Astrocyte (in vitro differentiated cells and primary cell): Measurements from ENCODE around the gene MEGF11.

Source experiments
- EZH2 ChIP-seq: IDR thresholded peaks from 2 replicates; pipeline ENCODE4 v1.6.1; 2012; ENCODE audit warnings: mild to moderate bottlenecking, low read length, inconsistent platforms; ENCODE audit not compliant: insufficient read depth
- TF ChIP-seq, protein P1 (sequence below): IDR thresholded peaks from 2 replicates; pipeline ENCODE4 v1.5.1; 2011; ENCODE audit warnings: low read depth, mild to moderate bottlenecking, inconsistent platforms, low read length, moderate library complexity; ENCODE audit not compliant: insufficient read depth

DNA sequence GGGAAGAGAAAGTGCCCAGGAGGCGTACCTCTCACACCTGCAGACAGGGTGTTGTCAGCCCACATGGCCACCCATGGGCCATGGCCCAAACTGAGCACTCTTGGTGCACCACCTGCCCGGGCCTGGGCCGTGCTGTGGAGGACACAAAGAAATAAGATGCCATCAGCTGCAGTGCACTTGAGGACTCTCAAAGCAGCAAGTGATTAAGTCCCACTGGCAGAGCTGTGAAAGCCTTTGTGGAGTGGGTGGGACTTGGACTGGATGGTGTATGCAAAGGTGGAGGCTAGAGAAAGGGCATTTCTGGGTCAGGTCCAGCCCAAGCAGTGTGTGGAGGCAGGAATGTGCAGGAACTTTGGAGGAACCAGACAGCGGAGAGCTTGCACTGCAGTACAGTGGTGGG, 122.3 kb downstream of the MEGF11 start:
- TF ChIP-seq, protein P1, sequence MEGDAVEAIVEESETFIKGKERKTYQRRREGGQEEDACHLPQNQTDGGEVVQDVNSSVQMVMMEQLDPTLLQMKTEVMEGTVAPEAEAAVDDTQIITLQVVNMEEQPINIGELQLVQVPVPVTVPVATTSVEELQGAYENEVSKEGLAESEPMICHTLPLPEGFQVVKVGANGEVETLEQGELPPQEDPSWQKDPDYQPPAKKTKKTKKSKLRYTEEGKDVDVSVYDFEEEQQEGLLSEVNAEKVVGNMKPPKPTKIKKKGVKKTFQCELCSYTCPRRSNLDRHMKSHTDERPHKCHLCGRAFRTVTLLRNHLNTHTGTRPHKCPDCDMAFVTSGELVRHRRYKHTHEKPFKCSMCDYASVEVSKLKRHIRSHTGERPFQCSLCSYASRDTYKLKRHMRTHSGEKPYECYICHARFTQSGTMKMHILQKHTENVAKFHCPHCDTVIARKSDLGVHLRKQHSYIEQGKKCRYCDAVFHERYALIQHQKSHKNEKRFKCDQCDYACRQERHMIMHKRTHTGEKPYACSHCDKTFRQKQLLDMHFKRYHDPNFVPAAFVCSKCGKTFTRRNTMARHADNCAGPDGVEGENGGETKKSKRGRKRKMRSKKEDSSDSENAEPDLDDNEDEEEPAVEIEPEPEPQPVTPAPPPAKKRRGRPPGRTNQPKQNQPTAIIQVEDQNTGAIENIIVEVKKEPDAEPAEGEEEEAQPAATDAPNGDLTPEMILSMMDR: no peak
- TF ChIP-seq EZH2: no peak
